Activated naive CD4-positive, alpha-beta T cell treated with anti-CD3 and anti-CD28 coated beads, Interleukin-2, amount 50 U/mL, for 24 hours (primary cell): Measurements from ENCODE around the gene GNE.
A peak's percentile ranks its signal among the peaks of the same experiment; 100 is the strongest.
"Not testable (repeated sequence)": the region's sequence is repeated elsewhere in the genome, so short reads cannot be mapped to it uniquely, and the experiment has no call there.

Experiments
- H3K27ac Mint-ChIP-seq: one replicate; pipeline ENCODE4 v1.8.0; 2021; ENCODE audit warnings: mild to moderate bottlenecking, mixed read lengths
- H3K27me3 Mint-ChIP-seq: one replicate; pipeline ENCODE4 v1.8.0; 2021; ENCODE audit warnings: mixed read lengths
- H3K36me3 Mint-ChIP-seq: one replicate; pipeline ENCODE4 v1.8.0; 2021; ENCODE audit warnings: mixed read lengths
- H3K4me1 Mint-ChIP-seq: one replicate; pipeline ENCODE4 v1.8.0; 2021; ENCODE audit warnings: mixed read lengths
- H3K4me3 Mint-ChIP-seq: one replicate; pipeline ENCODE4 v1.8.0; 2021; ENCODE audit warnings: mild to moderate bottlenecking, mixed read lengths
- H3K9me3 Mint-ChIP-seq: one replicate; pipeline ENCODE4 v1.8.0; 2021; ENCODE audit warnings: mixed read lengths

The GNE gene, protein sequence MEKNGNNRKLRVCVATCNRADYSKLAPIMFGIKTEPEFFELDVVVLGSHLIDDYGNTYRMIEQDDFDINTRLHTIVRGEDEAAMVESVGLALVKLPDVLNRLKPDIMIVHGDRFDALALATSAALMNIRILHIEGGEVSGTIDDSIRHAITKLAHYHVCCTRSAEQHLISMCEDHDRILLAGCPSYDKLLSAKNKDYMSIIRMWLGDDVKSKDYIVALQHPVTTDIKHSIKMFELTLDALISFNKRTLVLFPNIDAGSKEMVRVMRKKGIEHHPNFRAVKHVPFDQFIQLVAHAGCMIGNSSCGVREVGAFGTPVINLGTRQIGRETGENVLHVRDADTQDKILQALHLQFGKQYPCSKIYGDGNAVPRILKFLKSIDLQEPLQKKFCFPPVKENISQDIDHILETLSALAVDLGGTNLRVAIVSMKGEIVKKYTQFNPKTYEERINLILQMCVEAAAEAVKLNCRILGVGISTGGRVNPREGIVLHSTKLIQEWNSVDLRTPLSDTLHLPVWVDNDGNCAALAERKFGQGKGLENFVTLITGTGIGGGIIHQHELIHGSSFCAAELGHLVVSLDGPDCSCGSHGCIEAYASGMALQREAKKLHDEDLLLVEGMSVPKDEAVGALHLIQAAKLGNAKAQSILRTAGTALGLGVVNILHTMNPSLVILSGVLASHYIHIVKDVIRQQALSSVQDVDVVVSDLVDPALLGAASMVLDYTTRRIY

DNA sequence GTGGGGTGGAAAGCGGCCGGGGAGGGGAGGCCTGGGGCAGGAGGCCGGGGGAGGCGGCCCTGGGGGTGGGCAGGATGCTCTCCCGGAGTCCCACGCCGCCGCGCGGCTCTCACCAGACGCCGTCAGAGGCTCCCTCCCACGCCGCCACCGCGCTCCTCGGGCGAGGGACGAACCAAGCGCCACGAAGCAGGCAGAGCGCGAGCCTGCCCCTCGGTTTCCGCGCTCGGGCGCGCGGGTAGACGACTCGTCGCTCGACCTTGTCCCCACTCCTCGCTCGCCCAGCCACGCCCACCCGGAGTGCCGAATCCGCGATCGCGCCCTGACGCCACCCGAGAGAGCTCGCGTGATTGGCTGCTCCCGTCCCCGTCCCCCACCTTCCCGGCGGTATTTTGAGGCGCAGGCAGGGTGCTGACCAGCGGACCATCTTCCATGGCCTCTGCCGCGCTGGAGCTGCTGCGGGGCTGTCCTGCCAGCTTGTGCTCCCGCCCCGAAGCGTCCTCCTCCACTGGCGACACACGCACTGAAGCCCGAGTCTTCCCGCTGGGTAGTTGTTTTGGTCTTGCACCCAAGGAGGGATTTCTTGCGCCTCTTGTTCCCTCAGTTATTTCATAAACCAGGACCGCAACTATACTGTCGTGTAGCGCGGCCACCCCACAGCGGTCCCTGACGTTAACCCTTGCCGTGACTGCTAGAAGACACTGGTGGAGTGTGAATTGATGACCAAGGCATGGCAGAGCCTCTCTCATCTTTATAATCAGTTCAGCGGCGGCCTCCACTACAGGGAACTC lies at the start of gene GNE:
TSS of gene GNE (minus strand) at position 241 of the 788 bp plus-strand sequence. CDS start 9,093 bp downstream, outside the sequence.
- Mint-ChIP-seq H3K4me3 (peak within 1 kb of the TSS; percentile 96), H3K27ac (peak within 1 kb of the TSS; percentile 96), H3K36me3 (no peaks in the 10 kb centered on the region), H3K9me3 (no peaks in the 10 kb centered on the region), H3K27me3 (no peaks in the 10 kb centered on the region), H3K4me1 (peaks cover 12% of the 10 kb centered on the region)

DNA sequence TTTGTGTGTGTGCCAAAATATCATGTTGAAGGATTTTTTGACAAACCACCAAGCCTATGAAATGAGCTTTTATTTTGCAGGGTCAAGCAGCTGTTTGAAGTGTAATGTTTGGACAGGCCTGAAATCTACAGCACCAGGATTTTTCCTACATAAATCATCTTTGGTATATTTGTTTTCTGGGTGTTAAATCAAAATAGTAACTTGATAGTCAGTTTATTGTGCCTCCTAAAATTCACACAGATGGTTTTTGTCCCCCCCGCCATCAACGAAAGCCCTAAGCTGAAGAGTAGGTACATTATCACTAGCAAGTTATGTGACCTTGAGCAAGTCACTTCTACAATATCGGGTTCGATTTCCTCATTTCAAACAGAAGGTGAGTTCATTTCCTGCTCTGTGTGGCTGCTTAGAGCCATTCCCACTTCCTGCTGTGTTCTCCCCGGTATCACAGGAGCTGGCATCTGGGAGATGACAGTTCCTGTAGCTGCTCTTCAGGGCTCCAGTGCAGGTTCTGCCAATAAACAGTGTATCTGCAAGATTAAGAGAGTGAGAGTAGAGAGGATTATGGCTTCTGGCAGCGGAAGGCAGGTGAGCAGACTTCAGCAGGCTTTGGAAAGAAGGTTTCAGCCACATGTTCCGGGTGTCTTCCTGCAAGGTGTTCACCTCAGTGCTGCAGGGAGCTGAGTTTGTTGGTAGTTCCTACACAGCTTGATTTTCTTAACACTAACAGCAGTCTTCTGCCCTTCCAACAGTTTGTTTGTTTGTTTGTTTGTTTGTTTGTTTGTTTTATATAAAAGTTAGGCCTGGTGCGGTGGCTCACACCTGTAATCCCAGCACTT lies 48.4 kb upstream of the GNE start:
- Mint-ChIP-seq H3K27ac (peak overlapping the region; percentile 86), H3K36me3 (no peaks in the 10 kb centered on the region), H3K27me3 (no peaks in the 10 kb centered on the region), H3K4me3 (peak overlapping the region; percentile 37), H3K9me3 (no peaks in the 10 kb centered on the region), H3K4me1 (peaks cover 18% of the 10 kb centered on the region)

DNA sequence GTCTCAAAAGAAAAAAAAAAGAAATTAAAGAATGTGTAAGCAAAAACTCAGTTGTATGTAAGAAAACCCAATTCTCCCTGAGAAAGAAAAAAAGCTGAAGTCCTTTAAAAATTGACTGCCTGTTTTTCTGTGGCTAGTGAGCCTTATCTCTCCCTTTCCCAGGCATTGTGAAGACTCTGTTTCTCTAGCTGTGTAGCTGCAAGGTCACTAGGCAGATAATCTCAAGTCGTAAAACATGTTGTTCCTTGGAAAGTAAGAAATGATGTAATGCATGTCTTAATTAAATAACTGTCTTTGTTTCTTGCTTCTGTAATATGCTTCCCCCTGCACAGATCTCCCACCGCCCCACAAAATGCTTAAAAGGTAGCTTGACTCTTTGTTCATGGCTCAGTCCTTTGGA lies 46.1 kb upstream of the GNE start:
- H3K9me3 Mint-ChIP-seq, H3K27me3 Mint-ChIP-seq, H3K27ac Mint-ChIP-seq, H3K36me3 Mint-ChIP-seq, H3K4me3 Mint-ChIP-seq: not testable (repeated sequence)
- H3K4me1 Mint-ChIP-seq, result peaks cover 18% of the 10 kb centered on the region

DNA sequence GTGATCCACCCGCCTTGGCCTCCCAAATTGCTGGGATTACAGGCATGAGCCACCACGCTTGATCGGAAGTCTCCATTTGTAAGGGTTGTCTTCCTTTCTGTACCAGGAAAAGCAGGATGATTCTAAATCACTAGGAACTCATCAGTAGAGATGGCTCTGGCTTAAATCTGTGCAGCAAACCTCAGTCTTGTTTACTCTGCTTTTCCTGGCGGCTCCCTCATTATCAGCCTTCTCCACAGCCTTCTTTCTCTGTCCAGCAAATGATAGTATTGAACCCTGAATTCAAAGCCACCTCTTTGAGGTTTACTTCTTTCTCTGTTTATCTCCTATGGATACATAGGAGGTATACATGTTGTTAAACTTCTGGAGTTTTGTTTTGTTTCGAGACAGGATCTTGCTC lies 43.0 kb upstream of the GNE start:
- Mint-ChIP-seq H3K9me3 (no peaks in the 10 kb centered on the region), H3K4me1 (peaks cover 6% of the 10 kb centered on the region), H3K27me3 (no peaks in the 10 kb centered on the region), H3K27ac (no peak overlapping the region), H3K36me3 (no peaks in the 10 kb centered on the region), H3K4me3 (no peak overlapping the region)

DNA sequence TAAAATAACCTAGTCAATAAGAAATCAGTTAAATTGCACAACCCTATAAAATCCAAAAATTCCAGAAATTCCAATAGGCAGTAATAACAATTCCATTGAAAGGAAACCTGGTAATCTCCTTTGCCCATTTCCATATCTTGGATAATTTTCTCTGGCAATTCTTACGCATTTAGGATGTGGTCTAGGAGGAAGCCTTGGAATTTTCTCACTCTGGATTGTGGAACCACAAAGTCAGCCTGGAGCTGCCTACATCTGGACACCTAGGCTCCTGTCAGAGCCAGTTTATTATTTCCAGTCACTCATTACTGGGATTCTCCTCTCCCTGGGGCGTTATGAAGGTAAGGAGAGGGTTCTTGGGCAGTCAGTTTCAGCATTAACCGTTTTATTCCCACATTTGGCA lies 40.3 kb upstream of the GNE start:
- Mint-ChIP-seq H3K4me1 (no peaks in the 10 kb centered on the region), H3K27ac (no peak overlapping the region), H3K9me3 (no peaks in the 10 kb centered on the region), H3K27me3 (no peaks in the 10 kb centered on the region), H3K4me3 (no peak overlapping the region), H3K36me3 (no peaks in the 10 kb centered on the region)

DNA sequence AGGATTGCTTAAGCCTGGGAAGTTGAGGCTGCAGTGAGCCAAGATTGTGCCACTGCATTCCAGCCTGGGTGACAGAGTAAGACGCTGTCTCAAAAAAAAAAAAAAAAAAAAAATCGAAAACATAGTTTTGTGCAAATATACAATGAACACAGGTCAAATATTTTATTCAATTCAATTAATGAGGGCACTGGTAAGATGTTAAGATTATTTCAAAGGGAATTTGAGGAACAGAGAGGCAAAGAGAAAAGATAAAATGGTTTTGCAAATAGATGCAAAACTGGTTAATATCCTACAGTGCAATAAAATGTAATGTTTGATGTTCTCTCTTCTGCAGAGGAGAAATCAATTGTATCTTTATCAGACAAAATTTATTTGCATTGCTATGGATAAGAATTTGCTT lies 39.5 kb upstream of the GNE start:
- Mint-ChIP-seq H3K27ac (no peak overlapping the region), H3K27me3 (no peaks in the 10 kb centered on the region), H3K9me3 (no peaks in the 10 kb centered on the region), H3K4me3 (no peak overlapping the region), H3K4me1 (no peaks in the 10 kb centered on the region), H3K36me3 (no peaks in the 10 kb centered on the region)

DNA sequence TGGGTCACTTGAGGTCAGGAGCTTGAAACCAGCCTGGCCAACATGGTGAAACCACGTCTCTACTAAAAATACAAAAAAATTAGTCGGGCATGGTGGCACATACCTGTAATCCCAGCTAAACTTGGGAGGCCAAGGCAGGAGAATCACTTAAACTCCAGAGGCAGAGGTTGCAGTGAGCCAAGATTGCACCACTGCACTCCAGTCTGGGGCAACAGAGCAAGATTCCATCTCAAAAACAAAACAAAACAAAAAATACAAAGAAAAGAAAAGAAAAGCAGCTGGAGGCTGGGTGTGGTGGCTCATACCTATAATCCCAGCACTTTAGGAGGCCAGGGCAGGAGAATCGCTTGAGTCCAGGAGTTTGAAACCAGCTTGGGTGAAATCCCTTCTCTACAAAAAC lies 36.7 kb upstream of the GNE start:
- H3K36me3 Mint-ChIP-seq, H3K27ac Mint-ChIP-seq, H3K4me1 Mint-ChIP-seq: not testable (repeated sequence)

DNA sequence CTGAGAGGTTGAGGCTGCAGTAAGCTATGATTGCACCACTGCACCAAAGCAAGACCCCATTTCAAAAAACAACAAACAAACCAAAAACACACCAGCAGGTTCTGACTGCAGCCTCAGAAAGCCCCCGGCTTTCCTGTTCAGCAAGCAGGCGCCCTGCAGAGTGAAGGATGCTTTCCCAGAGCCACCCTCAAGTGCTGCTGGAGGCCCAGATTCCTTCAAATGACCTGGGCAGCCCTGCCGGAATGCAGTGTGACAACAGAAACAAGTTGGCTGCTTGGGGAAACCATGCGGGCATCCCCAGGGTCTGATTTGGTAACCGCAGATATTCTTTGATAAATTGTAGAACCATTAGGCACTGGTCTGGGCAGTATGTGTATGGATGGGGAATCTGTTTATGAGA lies 35.7 kb upstream of the GNE start:
- H3K4me3 Mint-ChIP-seq, result no peak overlapping the region
- H3K9me3 Mint-ChIP-seq, result no peaks in the 10 kb centered on the region
- H3K36me3 Mint-ChIP-seq, result no peaks in the 10 kb centered on the region
- no peak overlapping the region for H3K27ac Mint-ChIP-seq
- no peaks in the 10 kb centered on the region for H3K27me3 Mint-ChIP-seq
- H3K4me1 Mint-ChIP-seq, result no peaks in the 10 kb centered on the region

More for the DNA sequence above, 36.7 kb upstream of the GNE start:
- H3K9me3 Mint-ChIP-seq, H3K27me3 Mint-ChIP-seq, H3K4me3 Mint-ChIP-seq: not testable (repeated sequence)

DNA sequence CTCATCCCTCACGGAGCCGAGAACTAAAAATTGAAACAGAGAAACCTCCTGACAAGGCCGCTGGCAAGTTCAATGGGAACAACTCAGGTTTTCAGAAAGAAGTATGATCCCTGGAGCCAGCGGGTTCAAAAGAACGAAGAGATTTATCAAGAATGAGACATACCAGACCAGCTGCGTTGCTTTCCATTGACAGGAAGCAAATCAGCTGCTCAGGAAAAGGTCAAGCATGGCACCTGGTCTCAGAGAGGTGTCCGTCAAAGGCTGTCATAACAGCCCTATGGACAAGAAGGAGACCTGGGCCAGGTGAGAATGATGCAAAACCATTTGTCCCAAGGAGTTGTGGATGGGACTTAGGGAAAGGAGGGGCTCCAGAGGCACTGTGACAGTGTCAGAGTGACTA lies 34.9 kb upstream of the GNE start:
- H3K36me3 Mint-ChIP-seq, result no peaks in the 10 kb centered on the region
- H3K4me3 Mint-ChIP-seq, result no peak overlapping the region
- H3K27ac Mint-ChIP-seq, result no peak overlapping the region
- H3K27me3 Mint-ChIP-seq, result no peaks in the 10 kb centered on the region
- no peaks in the 10 kb centered on the region for H3K4me1 Mint-ChIP-seq
- no peaks in the 10 kb centered on the region for H3K9me3 Mint-ChIP-seq

DNA sequence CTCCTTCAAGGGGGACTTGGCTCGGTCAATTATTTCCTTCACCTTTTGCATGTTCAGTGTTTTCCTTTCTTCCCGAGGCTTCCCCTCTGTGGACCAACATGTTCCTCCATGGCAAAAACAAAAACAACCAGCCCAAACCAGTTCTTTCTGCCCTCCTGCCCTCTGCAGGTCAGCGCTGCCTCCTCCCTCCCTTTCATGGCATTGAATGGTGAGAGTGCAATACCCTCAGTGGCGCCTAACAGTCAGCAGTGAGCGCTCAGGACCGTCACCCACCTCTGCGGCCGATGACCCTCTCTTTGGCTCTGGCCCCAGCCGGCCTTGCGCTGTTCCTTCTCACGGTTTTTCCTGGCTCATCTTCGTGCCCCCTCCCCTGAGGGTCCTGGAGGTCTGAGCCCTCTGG lies 34.4 kb upstream of the GNE start:
- Mint-ChIP-seq H3K9me3 (no peaks in the 10 kb centered on the region), H3K36me3 (no peaks in the 10 kb centered on the region), H3K4me1 (no peaks in the 10 kb centered on the region), H3K27ac (peak overlapping the region; percentile 20), H3K27me3 (no peaks in the 10 kb centered on the region), H3K4me3 (no peak overlapping the region)

DNA sequence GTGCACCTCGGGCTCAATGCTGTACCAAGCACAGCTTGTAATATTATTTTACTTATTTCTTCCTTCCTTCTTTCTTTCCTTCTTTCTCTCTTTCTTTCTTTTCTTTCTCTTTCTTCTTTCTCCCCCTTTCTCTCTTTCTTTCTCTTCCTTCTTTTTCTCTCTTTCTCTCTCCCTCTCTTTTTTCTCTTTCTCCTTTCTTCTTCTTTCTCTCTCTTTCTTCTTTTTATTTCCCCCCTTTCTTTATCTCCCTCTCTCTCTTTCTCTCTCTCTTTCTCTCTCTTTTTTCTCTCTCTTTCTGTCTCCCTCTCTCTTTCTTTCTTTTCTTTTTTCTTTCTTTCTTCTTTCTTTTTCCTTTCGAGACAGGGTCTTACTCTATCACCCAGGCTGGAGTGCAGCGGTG lies 32.7 kb upstream of the GNE start:
- Mint-ChIP-seq H3K4me3 (no peak overlapping the region), H3K27me3 (no peaks in the 10 kb centered on the region), H3K4me1 (no peaks in the 10 kb centered on the region), H3K36me3 (no peaks in the 10 kb centered on the region), H3K27ac (no peak overlapping the region), H3K9me3 (no peaks in the 10 kb centered on the region)

DNA sequence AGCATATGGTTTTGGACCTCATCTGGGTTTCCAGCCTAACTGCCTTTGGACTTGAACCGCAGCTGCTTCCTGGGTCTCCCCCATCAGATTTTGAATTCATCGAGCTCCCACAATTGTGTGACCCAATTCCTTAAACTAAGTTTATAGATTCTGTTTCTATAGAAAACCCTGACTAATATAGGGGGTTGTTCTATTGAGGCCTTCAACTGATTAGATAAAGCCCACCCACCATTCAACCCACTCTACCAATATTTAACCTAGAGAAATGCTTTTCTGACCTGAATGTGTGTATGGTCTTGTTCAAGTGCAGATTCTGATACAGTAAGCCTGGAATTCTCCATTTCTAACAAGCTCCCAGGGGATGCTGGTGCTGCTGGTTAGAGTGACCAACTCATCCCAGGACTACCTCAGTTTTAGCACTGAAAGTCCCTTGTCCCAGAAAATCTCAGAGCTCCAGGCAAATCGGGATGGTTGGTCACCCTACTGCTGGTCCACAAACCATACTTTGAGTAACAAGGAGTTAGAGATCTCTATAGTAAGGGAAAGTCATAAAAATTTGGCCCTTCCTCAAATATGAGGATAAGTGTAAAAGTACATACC lies 31.7 kb upstream of the GNE start:
- H3K4me3 Mint-ChIP-seq, result no peak overlapping the region
- H3K4me1 Mint-ChIP-seq, result no peaks in the 10 kb centered on the region
- no peak overlapping the region for H3K27ac Mint-ChIP-seq
- H3K9me3 Mint-ChIP-seq, result no peaks in the 10 kb centered on the region
- no peaks in the 10 kb centered on the region for H3K36me3 Mint-ChIP-seq
- no peaks in the 10 kb centered on the region for H3K27me3 Mint-ChIP-seq

DNA sequence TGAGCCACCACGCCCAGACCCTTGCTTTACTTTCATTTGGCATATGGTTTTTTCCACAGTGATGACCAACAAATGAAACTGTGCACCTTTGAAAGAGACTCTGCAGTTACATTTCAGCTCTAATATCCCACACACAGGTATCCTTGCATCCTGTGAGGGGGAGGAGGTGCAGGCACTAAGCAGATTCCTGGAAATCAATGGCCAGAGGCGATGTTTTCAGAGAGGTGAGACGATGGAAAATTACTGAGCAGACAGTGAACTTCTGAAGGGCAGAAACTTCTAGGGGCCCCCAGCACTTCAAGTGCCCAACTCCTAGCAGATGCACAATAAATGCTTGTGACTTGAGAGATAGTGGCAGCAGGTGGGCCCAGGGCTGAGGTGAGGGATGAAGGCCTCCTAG lies 29.8 kb upstream of the GNE start:
- Mint-ChIP-seq H3K27me3 (no peaks in the 10 kb centered on the region), H3K4me1 (no peaks in the 10 kb centered on the region), H3K4me3 (no peak overlapping the region), H3K9me3 (no peaks in the 10 kb centered on the region), H3K27ac (no peak overlapping the region), H3K36me3 (peaks cover 2% of the 10 kb centered on the region)

DNA sequence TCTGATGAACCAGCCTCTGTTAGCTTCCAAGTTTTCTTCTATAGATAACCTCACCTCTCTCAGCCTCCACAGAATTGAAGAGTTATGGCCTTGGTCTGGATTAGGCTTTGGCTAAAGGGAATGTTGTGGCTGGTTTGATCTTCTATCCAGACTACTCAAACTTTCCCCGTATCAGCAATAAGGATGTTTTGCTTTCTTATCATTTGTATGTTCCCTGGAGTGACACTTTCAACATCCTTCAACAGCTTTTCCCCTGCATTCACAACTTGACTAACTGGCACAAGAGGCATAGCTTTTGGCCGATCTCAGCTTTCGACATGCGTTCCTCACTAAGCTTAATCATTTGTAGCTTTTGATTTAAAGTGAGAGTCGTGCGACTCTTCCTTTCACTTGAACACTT lies 28.1 kb upstream of the GNE start:
- Mint-ChIP-seq H3K27me3 (no peaks in the 10 kb centered on the region), H3K9me3 (no peaks in the 10 kb centered on the region), H3K36me3 (peaks cover 2% of the 10 kb centered on the region), H3K4me1 (no peaks in the 10 kb centered on the region), H3K4me3 (no peak overlapping the region), H3K27ac (no peak overlapping the region)

DNA sequence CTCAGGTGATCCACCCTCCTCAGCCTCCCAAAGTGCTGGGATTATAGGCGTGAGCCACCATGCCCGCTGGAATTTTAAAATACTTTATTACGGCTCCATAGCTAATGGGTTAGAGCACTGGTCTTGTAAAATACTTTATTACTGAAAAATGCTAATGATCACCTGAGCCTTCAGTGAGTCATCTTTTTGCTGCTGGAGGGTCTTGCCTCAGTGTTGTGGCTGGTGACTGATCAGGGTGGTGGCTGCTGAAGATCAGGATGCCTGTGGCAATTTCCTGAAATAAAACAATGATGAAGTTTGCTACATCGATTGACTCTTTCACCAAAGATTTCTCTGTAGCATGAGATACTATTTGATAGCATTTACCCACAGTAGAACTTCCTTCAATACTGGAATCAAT lies 26.0 kb upstream of the GNE start:
- H3K4me3 Mint-ChIP-seq, result no peak overlapping the region
- H3K36me3 Mint-ChIP-seq, result peaks cover 2% of the 10 kb centered on the region
- H3K9me3 Mint-ChIP-seq, result no peaks in the 10 kb centered on the region
- no peak overlapping the region for H3K27ac Mint-ChIP-seq
- H3K4me1 Mint-ChIP-seq, result no peaks in the 10 kb centered on the region
- no peaks in the 10 kb centered on the region for H3K27me3 Mint-ChIP-seq
